ENCODE data around the gene DLG5. TPM values are rescaled to one million over a fixed set of nuclear protein-coding genes. Genes with fewer than 3 reads are reported as not detected.

Gene DLG5
- polyA plus RNA-seq, 3 donors = 0.14 to 0.77 TPM; not detected in 1

- no peak for DNase-seq
- TF ChIP-seq, protein P1, sequence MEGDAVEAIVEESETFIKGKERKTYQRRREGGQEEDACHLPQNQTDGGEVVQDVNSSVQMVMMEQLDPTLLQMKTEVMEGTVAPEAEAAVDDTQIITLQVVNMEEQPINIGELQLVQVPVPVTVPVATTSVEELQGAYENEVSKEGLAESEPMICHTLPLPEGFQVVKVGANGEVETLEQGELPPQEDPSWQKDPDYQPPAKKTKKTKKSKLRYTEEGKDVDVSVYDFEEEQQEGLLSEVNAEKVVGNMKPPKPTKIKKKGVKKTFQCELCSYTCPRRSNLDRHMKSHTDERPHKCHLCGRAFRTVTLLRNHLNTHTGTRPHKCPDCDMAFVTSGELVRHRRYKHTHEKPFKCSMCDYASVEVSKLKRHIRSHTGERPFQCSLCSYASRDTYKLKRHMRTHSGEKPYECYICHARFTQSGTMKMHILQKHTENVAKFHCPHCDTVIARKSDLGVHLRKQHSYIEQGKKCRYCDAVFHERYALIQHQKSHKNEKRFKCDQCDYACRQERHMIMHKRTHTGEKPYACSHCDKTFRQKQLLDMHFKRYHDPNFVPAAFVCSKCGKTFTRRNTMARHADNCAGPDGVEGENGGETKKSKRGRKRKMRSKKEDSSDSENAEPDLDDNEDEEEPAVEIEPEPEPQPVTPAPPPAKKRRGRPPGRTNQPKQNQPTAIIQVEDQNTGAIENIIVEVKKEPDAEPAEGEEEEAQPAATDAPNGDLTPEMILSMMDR (IDR thresholded peaks at IDR 0.05) = no peak
- 57% methylated on average over 1 of the region's 4 CpGs for WGBS (ENCODE audit: insufficient coverage)
- H3K9me3 ChIP-seq (replicated peaks in 1 of 2; ENCODE audit: control insufficient read depth in 1 of 2, insufficient read depth in 1 of 2, low read length in 2 of 2) = peaks cover 0 to 1% of the 10 kb centered on the region in 2 donors
- Mint-ChIP-seq H3K9me3 (peaks cover 0 to 7% (median 1%) of the 10 kb centered on the region in 7 donors), H3K27me3 (ENCODE audit: low read depth in 3 of 3) (peaks cover 16 to 21% (median 20%) of the 10 kb centered on the region in 3 donors), H3K4me1 (peaks cover 4% of the 10 kb centered on the region), H3K36me3 (peaks cover 0 to 4% of the 10 kb centered on the region in 2 donors), H3K4me3 (no peak overlapping the region), H3K27ac (peak overlapping the region in 1 of 7 donors; percentile 46)
- H3K4me3 ChIP-seq (replicated peaks in 1 of 3; ENCODE audit: low read depth in 2 of 3, low read length in 3 of 3) = no peak overlapping the region
- intact Hi-C loops (cut with micrococcal nuclease) = no loop called here
- H3K27ac ChIP-seq (ENCODE audit: low read depth in 1 of 2, low read length in 2 of 2) = no peak overlapping the region
- H4K20me1 ChIP-seq (ENCODE audit: insufficient read depth, low read length) = no peaks in the 10 kb centered on the region
- H2AFZ ChIP-seq (ENCODE audit: insufficient read depth, low read depth, low read length, poor library complexity, severe bottlenecking) = no peak overlapping the region
- no peak overlapping the region for H3K9ac ChIP-seq (ENCODE audit: insufficient read depth, low read length, poor library complexity, severe bottlenecking)
- H3K4me1 ChIP-seq (ENCODE audit: control insufficient read depth in 1 of 2, insufficient read depth in 2 of 2, low read length in 2 of 2) = peaks cover 3% of the 10 kb centered on the region in 2 donors
- H3K4me2 ChIP-seq (replicated peaks; ENCODE audit: extremely low read depth, low read length, poor library complexity, severe bottlenecking) = no peak overlapping the region
- no peaks in the 10 kb centered on the region for H3K79me2 ChIP-seq (ENCODE audit: insufficient read depth, low read length)
- peaks cover 9 to 11% of the 10 kb centered on the region in 2 donors for H3K27me3 ChIP-seq (ENCODE audit: control insufficient read depth in 2 of 2, insufficient read depth in 2 of 2, low read length in 2 of 2)
- H3K36me3 ChIP-seq (replicated peaks in 1 of 2; ENCODE audit: control insufficient read depth in 1 of 2, insufficient read depth in 2 of 2, low read length in 2 of 2) = no peaks in the 10 kb centered on the region
These were observed 6.1 kb downstream of the DLG5 start for GRCh38 chr10:77920495-77920894.

DNA sequence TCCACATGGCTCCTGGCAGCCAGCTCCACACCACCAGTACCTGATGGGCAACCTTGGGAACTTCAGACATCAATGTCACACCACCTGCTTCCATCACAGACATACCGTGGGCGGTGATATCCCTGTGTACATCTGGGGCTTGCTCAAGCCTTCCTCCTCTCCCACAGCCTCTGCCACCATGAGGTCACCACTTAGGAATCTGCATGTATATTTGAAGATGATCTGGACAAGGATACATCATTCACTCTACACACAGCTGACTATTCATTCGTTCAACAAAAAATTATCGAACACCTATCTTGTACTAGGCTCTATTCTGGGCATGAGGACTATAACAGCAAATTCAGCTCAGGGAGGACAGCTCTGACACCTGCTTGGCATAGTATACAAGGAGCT lies 6.8 kb downstream of the DLG5 start:
- Histone ChIP-seq H3K4me2 (replicated peaks; ENCODE audit: extremely low read depth, low read length, poor library complexity, severe bottlenecking) (no peak overlapping the region), H3K9me3 (replicated peaks in 1 of 2; ENCODE audit: control insufficient read depth in 1 of 2, insufficient read depth in 1 of 2, low read length in 2 of 2) (no peaks in the 10 kb centered on the region), H3K36me3 (replicated peaks in 1 of 2; ENCODE audit: control insufficient read depth in 1 of 2, insufficient read depth in 2 of 2, low read length in 2 of 2) (no peaks in the 10 kb centered on the region), H3K27ac (ENCODE audit: low read depth in 1 of 2, low read length in 2 of 2) (no peak overlapping the region), H2AFZ (ENCODE audit: insufficient read depth, low read depth, low read length, poor library complexity, severe bottlenecking) (no peak overlapping the region), H3K4me3 (replicated peaks in 1 of 3; ENCODE audit: low read depth in 2 of 3, low read length in 3 of 3) (no peak overlapping the region), H4K20me1 (ENCODE audit: insufficient read depth, low read length) (no peaks in the 10 kb centered on the region), H3K4me1 (ENCODE audit: control insufficient read depth in 1 of 2, insufficient read depth in 2 of 2, low read length in 2 of 2) (no peaks in the 10 kb centered on the region), H3K27me3 (ENCODE audit: control insufficient read depth in 2 of 2, insufficient read depth in 2 of 2, low read length in 2 of 2) (peaks cover 3% of the 10 kb centered on the region in 2 donors), H3K79me2 (ENCODE audit: insufficient read depth, low read length) (no peaks in the 10 kb centered on the region), H3K9ac (ENCODE audit: insufficient read depth, low read length, poor library complexity, severe bottlenecking) (no peak overlapping the region)
- peaks cover 0 to 2% (median 0%) of the 10 kb centered on the region in 7 donors for H3K9me3 Mint-ChIP-seq
- intact Hi-C loops (cut with micrococcal nuclease) = no loop called here
- H3K27me3 Mint-ChIP-seq (ENCODE audit: low read depth in 3 of 3) = peaks cover 8 to 14% (median 13%) of the 10 kb centered on the region in 3 donors
- no peak overlapping the region for H3K4me3 Mint-ChIP-seq
- no peak overlapping the region for H3K27ac Mint-ChIP-seq
- DNase-seq = no peak
- no peaks in the 10 kb centered on the region for H3K36me3 Mint-ChIP-seq
- WGBS (ENCODE audit: insufficient coverage) = 100% methylated on average over 1 of the region's 4 CpGs
- TF ChIP-seq, protein P1 (IDR thresholded peaks at IDR 0.05) = no peak
- H3K4me1 Mint-ChIP-seq = no peaks in the 10 kb centered on the region

All from CD14-positive monocyte (primary cell).